H1 (cell line): ENCODE measurements around the gene ASXL1. TPM values are rescaled to one million over a fixed set of nuclear protein-coding genes. Genes with fewer than 3 reads are reported as not detected.

Experiments
- CTCF ChIA-PET: fragments of 300-600 bp; sonication (Branson Sonifier 250); formaldehyde crosslinking; loops from one replicate; lab custom pipeline; 2021; ENCODE audit not compliant: partially characterized antibody; lab: Charles Lee
- POLR2A ChIA-PET: fragments of 300-600 bp; sonication (Branson Sonifier 250); formaldehyde crosslinking; loops from one replicate; lab custom pipeline; 2021; ENCODE audit warnings: inconsistent platforms; ENCODE audit not compliant: partially characterized antibody; lab: Charles Lee
- DNase-seq, 2 experiments: peaks; one replicate each; pipeline versions ENCODE4 v3.0.0 to v3.0.0-alpha.2; 2010 to 2022; ENCODE audit warnings: low spot score in 2 of 2, low read depth in 1 of 2, mixed read lengths in 1 of 2
- FAIRE-seq: peaks from 2 replicates; lab custom pipeline; 2011; peaks lifted over from hg19 to GRCh38; lab: Jason Lieb, UNC
- H2AFZ ChIP-seq: 2 replicates; pipeline ENCODE4 v1.8.1; 2012; ENCODE audit warnings: low read length, inconsistent platforms
- H2AK5ac ChIP-seq: 2 replicates; pipeline ENCODE4 v1.6.1; 2013; ENCODE audit warnings: low read depth, low read length
- H2BK120ac ChIP-seq: replicated peaks from 2 replicates; pipeline ENCODE3; 2013; ENCODE audit warnings: low read depth, low read length, inconsistent platforms
- H2BK12ac ChIP-seq: 2 replicates; pipeline ENCODE4 v1.6.1; 2013; ENCODE audit warnings: low read depth, low read length
- H2BK15ac ChIP-seq: 2 replicates; pipeline ENCODE4 v1.6.1; 2013; ENCODE audit warnings: low read length
- H2BK20ac ChIP-seq: 2 replicates; pipeline ENCODE4 v1.6.1; 2013; ENCODE audit warnings: low read length
- H2BK5ac ChIP-seq: 2 replicates; pipeline ENCODE4 v1.6.1; 2013; ENCODE audit warnings: low read depth, low read length
- H3K14ac ChIP-seq: 2 replicates; pipeline ENCODE4 v1.6.1; 2013; ENCODE audit warnings: inconsistent platforms; ENCODE audit not compliant: insufficient read length
- H3K18ac ChIP-seq: 2 replicates; pipeline ENCODE4 v1.6.1; 2013; ENCODE audit warnings: low read length; ENCODE audit errors: extremely low read depth
- H3K23ac ChIP-seq: 2 replicates; pipeline ENCODE4 v1.6.1; 2013; ENCODE audit warnings: inconsistent platforms; ENCODE audit not compliant: insufficient read length
- H3K23me2 ChIP-seq: 2 replicates; pipeline ENCODE4 v1.6.1; 2013; ENCODE audit warnings: low read depth, low read length
- H3K27ac ChIP-seq: 2 replicates; pipeline ENCODE4 v1.6.1; 2011; ENCODE audit warnings: low read depth, low read length, inconsistent platforms
- H3K27me3 ChIP-seq, 4 experiments: replicated peaks in 1 of 4; 1 replicate in 1 of 4; 2 replicates in 3 of 4; pipeline versions ENCODE4 v1.6.1 to v1.8.1; 2011 to 2013; ENCODE audit warnings: low read length in 3 of 4, mild to moderate bottlenecking in 3 of 4, inconsistent platforms in 2 of 4, mixed read lengths in 2 of 4, moderate library complexity in 1 of 4; ENCODE audit not compliant: control insufficient read depth in 3 of 4, insufficient read depth in 3 of 4; ENCODE audit errors: extremely low read depth in 1 of 4
- H3K36me3 ChIP-seq, 4 experiments: 2 replicates each; pipeline versions ENCODE4 v1.6.1 to v1.8.1; 2011 to 2013; ENCODE audit warnings: mild to moderate bottlenecking in 4 of 4, low read length in 3 of 4, moderate library complexity in 2 of 4, control low read depth in 1 of 4, inconsistent platforms in 1 of 4; ENCODE audit not compliant: insufficient read depth in 4 of 4, control insufficient read depth in 2 of 4
- H3K4ac ChIP-seq: replicated peaks from 2 replicates; pipeline ENCODE3; 2013; ENCODE audit warnings: low read length, low read depth, mixed read lengths, inconsistent platforms; ENCODE audit not compliant: insufficient read length
- H3K4me1 ChIP-seq, 4 experiments: replicated peaks in 1 of 4; 1 replicate in 1 of 4; 2 replicates in 3 of 4; pipeline versions ENCODE4 v1.6.1 to v1.8.1; 2011 to 2013; ENCODE audit warnings: low read length in 3 of 4, inconsistent platforms in 2 of 4, mixed read lengths in 1 of 4; ENCODE audit not compliant: insufficient read depth in 4 of 4, control insufficient read depth in 3 of 4
- H3K4me2 ChIP-seq, 2 experiments: 2 replicates each; pipeline versions ENCODE4 v1.6.1 to v1.8.1; 2011 to 2013; ENCODE audit warnings: low read depth in 2 of 2, low read length in 2 of 2, control low read depth in 1 of 2, inconsistent platforms in 1 of 2, mild to moderate bottlenecking in 1 of 2; ENCODE audit not compliant: insufficient read depth in 1 of 2
- H3K4me3 ChIP-seq, 4 experiments: fragments of 200-600, 300-600 bp in 1 of 4; sonication (generic), shearing (Covaris generic), sonication (Bioruptor Twin) in 1 of 4; 2 replicates each; pipeline versions ENCODE4 v1.5.1 to v1.8.1; 2011 to 2016; ENCODE audit warnings: low read length in 4 of 4, low read depth in 3 of 4, control low read depth in 2 of 4, inconsistent platforms in 2 of 4, mild to moderate bottlenecking in 2 of 4, mixed read lengths in 1 of 4, moderate library complexity in 1 of 4; ENCODE audit not compliant: insufficient read depth in 2 of 4; ENCODE audit errors: extremely low read depth in 1 of 4
- H3K56ac ChIP-seq: replicated peaks from 2 replicates; pipeline ENCODE3; 2013; ENCODE audit warnings: low read depth, mild to moderate bottlenecking, mixed read lengths, low read length, inconsistent platforms; ENCODE audit not compliant: insufficient read length
- H3K79me1 ChIP-seq: 2 replicates; pipeline ENCODE4 v1.6.1; 2013; ENCODE audit warnings: low read depth, low read length, control low read depth
- H3K79me2 ChIP-seq, 2 experiments: 2 replicates each; pipeline versions ENCODE4 v1.6.1 to v1.8.1; 2012 to 2013; ENCODE audit warnings: low read length in 2 of 2, mild to moderate bottlenecking in 2 of 2, inconsistent platforms in 1 of 2; ENCODE audit not compliant: insufficient read depth in 2 of 2, control insufficient read depth in 1 of 2
- H3K9ac ChIP-seq, 4 experiments: replicated peaks in 1 of 4; 1 replicate in 1 of 4; 2 replicates in 3 of 4; pipeline versions ENCODE4 v1.6.1 to v1.8.1; 2011 to 2013; ENCODE audit warnings: low read depth in 3 of 4, low read length in 3 of 4, control low read depth in 2 of 4, mild to moderate bottlenecking in 2 of 4, moderate library complexity in 2 of 4, inconsistent platforms in 1 of 4; ENCODE audit errors: extremely low read depth in 1 of 4
- H3K9me3 ChIP-seq, 2 experiments: 2 replicates each; pipeline versions ENCODE4 v1.6.1 to v1.8.1; 2012 to 2013; ENCODE audit warnings: mild to moderate bottlenecking in 2 of 2, moderate library complexity in 2 of 2, control low read depth in 1 of 2, inconsistent platforms in 1 of 2, low read depth in 1 of 2, low read length in 1 of 2, mixed read lengths in 1 of 2; ENCODE audit not compliant: insufficient read depth in 2 of 2
- H4K20me1 ChIP-seq, 2 experiments: replicated peaks in 1 of 2; 2 replicates each; pipeline versions ENCODE3 to v1.8.1; 2011 to 2013; ENCODE audit warnings: inconsistent platforms in 2 of 2, low read length in 2 of 2, mild to moderate bottlenecking in 1 of 2; ENCODE audit not compliant: insufficient read depth in 2 of 2, control insufficient read depth in 1 of 2
- H4K5ac ChIP-seq: 2 replicates; pipeline ENCODE4 v1.6.1; 2013; ENCODE audit warnings: low read length, low read depth, mixed read lengths, inconsistent platforms; ENCODE audit not compliant: insufficient read length
- H4K8ac ChIP-seq: 2 replicates; pipeline ENCODE4 v1.8.0; 2013; ENCODE audit warnings: mild to moderate bottlenecking, moderate library complexity, low read length, inconsistent platforms; ENCODE audit not compliant: insufficient read depth; ENCODE audit errors: extremely low read depth
- H4K91ac ChIP-seq: replicated peaks from 2 replicates; pipeline ENCODE3; 2013; ENCODE audit warnings: low read length, mixed read lengths, inconsistent platforms; ENCODE audit not compliant: insufficient read length
- BRCA1 ChIP-seq: IDR thresholded peaks from 2 replicates; pipeline ENCODE4 v1.6.1; 2012; ENCODE audit warnings: low read depth, low read length, improper control_type of control experiment
- GTF2F1 ChIP-seq: IDR thresholded peaks from 2 replicates; pipeline ENCODE4 v1.6.1; 2012; ENCODE audit warnings: low read depth, low read length, improper control_type of control experiment, borderline replicate concordance
- HDAC6 ChIP-seq: IDR thresholded peaks from one replicate; pipeline ENCODE4 v1.7.1; 2012; ENCODE audit warnings: low read depth, mild to moderate bottlenecking, inconsistent platforms, low read length, moderate library complexity
- KDM4A ChIP-seq: IDR thresholded peaks from one replicate; pipeline ENCODE4 v1.7.1; 2012; ENCODE audit warnings: low read depth, mild to moderate bottlenecking, moderate library complexity, low read length, inconsistent platforms; ENCODE audit not compliant: severe bottlenecking
- NANOG ChIP-seq: IDR thresholded peaks from 2 replicates; pipeline ENCODE4 v1.6.1; 2011; ENCODE audit warnings: low read length, low read depth, mild to moderate bottlenecking, inconsistent platforms; ENCODE audit not compliant: insufficient read depth, poor library complexity, severe bottlenecking
- SUZ12 ChIP-seq: fragments of 200-600 bp; sonication (generic); IDR thresholded peaks from 2 replicates; pipeline ENCODE4 v1.6.1; 2012; ENCODE audit warnings: mild to moderate bottlenecking, inconsistent platforms, low read length, moderate library complexity, mixed read lengths
- TEAD4 ChIP-seq: IDR thresholded peaks from 2 replicates; pipeline ENCODE4 v1.6.1; 2012; ENCODE audit warnings: low read depth, low read length, inconsistent platforms, mixed read lengths
- WGBS, 2 experiments: shearing (Covaris generic) in 1 of 2; methylation state at CpG; one replicate each; pipeline versions ENCODE4 v1.1.6 to v1.1.7; 2013 to 2015; ENCODE audit warnings: low lambda C conversion rate in 2 of 2, mixed read lengths in 2 of 2, inconsistent platforms in 1 of 2, low coverage in 1 of 2, missing lambda C conversion rate in 1 of 2; ENCODE audit not compliant: insufficient replicate concordance in 2 of 2, insufficient coverage in 1 of 2, insufficient read length in 1 of 2; ENCODE audit errors: extremely low coverage in 1 of 2, missing lambda C conversion rate in 1 of 2; 5-methylcytosine and 5-hydroxymethylcytosine counted together
- polyA plus RNA-seq, 7 experiments: library from polyadenylated mRNA; depleted of rRNA in 3 of 7; stranded (reverse) in 5 of 7; unstranded in 2 of 7; fragments of >200 nt in 5 of 7; fragments of 200-250 nt in 2 of 7; gene quantifications; 1 replicate in 5 of 7; 2 replicates in 1 of 7; 4 replicates in 1 of 7; pipeline versions ENCODE4 v1.2.1 to v1.2.3, GENCODE V29; 2011 to 2013; ENCODE audit warnings: missing spikeins in 2 of 7, mixed read lengths in 2 of 7
- total RNA-seq: library from RNA; stranded (reverse); fragmentation: NEBNext Ultra II Directional; extraction: Animal tissue kit (Norgen Biotek cat#: 25700); gene quantifications from 2 replicates; pipeline ENCODE4 v1.2.1, GENCODE V29; 2021

ASXL1 gene
- total and polyA plus RNA-seq, 2 of the 8 experiments (the other 6 are each of a cell fraction or from before 2014, with no cell fraction given), result 10.6 to 26.5 TPM

DNA sequence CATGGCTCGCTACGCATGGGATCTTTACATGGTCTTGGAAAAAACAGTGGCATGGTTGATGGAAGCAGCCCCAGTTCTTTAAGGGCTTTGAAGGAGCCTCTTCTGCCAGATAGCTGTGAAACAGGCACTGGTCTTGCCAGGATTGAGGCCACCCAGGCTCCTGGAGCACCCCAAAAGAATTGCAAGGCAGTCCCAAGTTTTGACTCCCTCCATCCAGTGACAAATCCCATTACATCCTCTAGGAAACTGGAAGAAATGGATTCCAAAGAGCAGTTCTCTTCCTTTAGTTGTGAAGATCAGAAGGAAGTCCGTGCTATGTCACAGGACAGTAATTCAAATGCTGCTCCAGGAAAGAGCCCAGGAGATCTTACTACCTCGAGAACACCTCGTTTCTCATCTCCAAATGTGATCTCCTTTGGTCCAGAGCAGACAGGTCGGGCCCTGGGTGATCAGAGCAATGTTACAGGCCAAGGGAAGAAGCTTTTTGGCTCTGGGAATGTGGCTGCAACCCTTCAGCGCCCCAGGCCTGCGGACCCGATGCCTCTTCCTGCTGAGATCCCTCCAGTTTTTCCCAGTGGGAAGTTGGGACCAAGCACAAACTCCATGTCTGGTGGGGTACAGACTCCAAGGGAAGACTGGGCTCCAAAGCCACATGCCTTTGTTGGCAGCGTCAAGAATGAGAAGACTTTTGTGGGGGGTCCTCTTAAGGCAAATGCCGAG lies 78.2 kb downstream of the ASXL1 start:
- Histone ChIP-seq H3K4ac (no peak overlapping the region), H4K8ac (no peak overlapping the region), H3K4me2 (no peak overlapping the region), H2BK15ac (no peak overlapping the region), H4K5ac (no peak overlapping the region), H3K27ac (no peak overlapping the region), H2BK12ac (no peak overlapping the region), H3K9ac (no peak overlapping the region), H3K79me2 (no peaks in the 10 kb centered on the region), H3K14ac (no peak overlapping the region), H3K4me1 (peaks cover 0 to 3% (median 0%) of the 10 kb centered on the region in 4 experiments; a peak in 1 of 7 replicates), H3K79me1 (no peaks in the 10 kb centered on the region; the same call in 1 of the 2 replicates), H3K18ac (no peak overlapping the region), H4K20me1 (peaks cover 2 to 5% of the 10 kb centered on the region in 2 experiments), H3K36me3 (peaks cover 3 to 37% (median 19%) of the 10 kb centered on the region in 4 experiments; a peak in 5 of 8 replicates), H2BK120ac (no peak overlapping the region), H3K4me3 (no peak overlapping the region), H2AFZ (no peak overlapping the region), H2AK5ac (no peak overlapping the region), H2BK5ac (no peak overlapping the region), H3K56ac (no peak overlapping the region), H2BK20ac (no peak overlapping the region), H4K91ac (no peak overlapping the region), H3K23me2 (no peaks in the 10 kb centered on the region), H3K27me3 (no peaks in the 10 kb centered on the region), H3K23ac (no peak overlapping the region), H3K9me3 (no peaks in the 10 kb centered on the region)
- no peak for DNase-seq
- no peak for FAIRE-seq
- WGBS, 2 experiments, result 88% methylated on average over 11 of the region's 11 CpGs; no CpG with 5 or more reads in 1 of the 2 experiments
- POLR2A ChIA-PET, result no interaction called here
- CTCF ChIA-PET, result interaction anchor here (0.8 to 2.3 kb wide), 6 partner anchors 16 to 72 kb away, joined by 3 to 10 read pairs (median 4); no protein-coding TSS in a partner anchor
- TF ChIP-seq KDM4A (no peak), TEAD4 (no peak), NANOG (no peak), BRCA1 (no peak), GTF2F1 (no peak), SUZ12 (no peak), HDAC6 (no peak)
